Esophagus squamous epithelium (tissue), 5 donors: ENCODE measurements around the gene H2BW2. TPM values are rescaled to one million over a fixed set of nuclear protein-coding genes. Genes with fewer than 3 reads are reported as not detected.

Experiments used
- DNase-seq: peaks from one replicate; lab custom pipeline; 2025; lab: John Stamatoyannopoulos, UW
- H3K27ac ChIP-seq, 4 donors: fragments of 200-600 bp; sonication (generic); one replicate each; pipeline ENCODE4 v1.5.1; 2016 to 2019; ENCODE audit warnings: mild to moderate bottlenecking in 1 of 4
- H3K27me3 ChIP-seq, 4 donors: fragments of 200-600 bp; sonication (generic); 1 replicate in 3 of 4; 2 replicates in 1 of 4; pipeline versions ENCODE4 v1.5.1 to v1.6.0; 2017 to 2021; ENCODE audit warnings: antibody characterized with exemption in 1 of 4
- H3K36me3 ChIP-seq, 3 donors: fragments of 200-600 bp; sonication (generic); one replicate each; pipeline ENCODE4 v1.5.1; 2016 to 2019
- H3K4me1 ChIP-seq, 3 donors: fragments of 200-600 bp; sonication (generic); one replicate each; pipeline ENCODE4 v1.5.1; 2017 to 2019
- H3K4me3 ChIP-seq, 4 donors: fragments of 200-600 bp; sonication (generic); 1 replicate in 3 of 4; 2 replicates in 1 of 4; pipeline ENCODE4 v1.5.1; 2016 to 2019; ENCODE audit warnings: mild to moderate bottlenecking in 2 of 4, moderate library complexity in 1 of 4
- H3K9me3 ChIP-seq, 3 donors: fragments of 200-600 bp; sonication (generic); one replicate each; pipeline ENCODE4 v1.5.1; 2016 to 2019
- CTCF ChIP-seq, 6 experiments: fragments of 450-650 bp in 4 of 6; fragments of 200-600 bp in 2 of 6; sonication (generic) in 2 of 6; IDR thresholded peaks; one replicate each; pipeline ENCODE4 v1.5.1; 2016 to 2019; ENCODE audit warnings: antibody characterized with exemption in 6 of 6, mild to moderate bottlenecking in 4 of 6, moderate library complexity in 4 of 6
- POLR2A ChIP-seq, 4 donors: fragments of 450-650 bp; IDR thresholded peaks; one replicate each; pipeline ENCODE4 v1.6.1; 2017; ENCODE audit warnings: antibody characterized with exemption in 4 of 4, mild to moderate bottlenecking in 4 of 4, moderate library complexity in 3 of 4
- WGBS, 2 donors: methylation state at CpG; one replicate each; pipeline ENCODE4 v1.1.5; 2018; 5-methylcytosine and 5-hydroxymethylcytosine counted together
- intact Hi-C: fragments of 100-400 bp; cut with DNase I; formaldehyde crosslinking; loops from one replicate; pipeline ENCODE4 v1.15.0; 2022
- total RNA-seq, 4 donors: library from RNA; depleted of rRNA; stranded (reverse); fragments of >200 nt; gene quantifications; one replicate each; pipeline ENCODE4 v1.1.0, GENCODE V29; 2016
- donor health status: DM: yes; HTN: yes; CAD: no.

The H2BW2 gene
- total RNA-seq, 4 donors from 2014 or later: not detected

GRCh38 chrX:104084063-104084462 is 44.3 kb downstream of the H2BW2 start:
- no peaks in the 10 kb centered on the region for H3K4me1 ChIP-seq
- no peaks in the 10 kb centered on the region for H3K36me3 ChIP-seq
- H3K4me3 ChIP-seq: no peak overlapping the region
- no peaks in the 10 kb centered on the region for H3K27me3 ChIP-seq
- 40% methylated on average over 1 of the region's 4 CpGs; no CpG with 5 or more reads in 1 of the 2 donors for WGBS, 2 donors
- no peak overlapping the region for H3K27ac ChIP-seq
- no peaks in the 10 kb centered on the region for H3K9me3 ChIP-seq
- TF ChIP-seq CTCF (IDR thresholded peaks at IDR 0.05): no peak
- no peak for TF ChIP-seq POLR2A (IDR thresholded peaks at IDR 0.05)
- no peak for DNase-seq
- intact Hi-C loops: no loop called here

DNA sequence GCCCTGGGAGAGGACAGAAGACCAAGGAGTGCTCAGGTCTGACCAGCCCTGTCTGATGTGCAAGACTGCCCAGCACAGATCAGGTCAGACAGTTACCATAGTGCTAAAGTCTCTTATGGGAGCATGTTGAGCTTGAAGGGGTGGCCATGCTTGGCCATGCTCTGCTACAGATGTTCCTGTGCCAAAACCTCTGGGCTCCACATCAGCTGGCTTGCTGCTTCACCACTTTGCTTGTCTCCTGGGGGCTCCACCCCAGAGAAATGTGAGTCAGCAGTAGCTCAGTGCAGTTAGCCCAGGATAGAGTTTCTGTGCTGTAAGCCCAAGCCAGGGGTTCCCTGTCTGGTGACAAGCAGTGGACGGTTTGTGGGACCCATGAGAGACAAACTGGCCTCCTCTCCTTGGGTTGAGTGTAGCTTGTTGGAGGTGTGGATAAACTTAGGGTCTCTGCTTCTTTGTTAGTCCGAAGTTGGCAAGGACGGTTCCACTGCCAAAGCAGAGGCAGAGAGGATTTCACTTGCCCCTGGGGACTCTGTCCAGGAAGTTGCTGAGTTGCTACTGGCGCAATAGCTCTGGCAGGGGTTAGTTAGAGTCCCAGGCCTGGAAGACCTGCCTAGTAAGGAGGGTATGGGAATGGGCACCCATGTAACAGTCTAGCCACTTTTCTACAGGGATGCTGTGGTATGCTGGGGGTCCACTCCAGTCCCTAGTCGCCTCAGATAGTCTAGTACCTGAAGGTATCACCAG is 45.0 kb downstream of the H2BW2 start:
- Histone ChIP-seq H3K9me3 (no peaks in the 10 kb centered on the region), H3K4me3 (no peak overlapping the region), H3K36me3 (no peaks in the 10 kb centered on the region), H3K27ac (no peak overlapping the region), H3K4me1 (no peaks in the 10 kb centered on the region), H3K27me3 (no peaks in the 10 kb centered on the region)
- WGBS, 2 donors: no CpG with 5 or more reads among the region's 5 CpGs
- intact Hi-C loops: no loop called here
- TF ChIP-seq CTCF (IDR thresholded peaks at IDR 0.05): no peak
- TF ChIP-seq POLR2A (IDR thresholded peaks at IDR 0.05): no peak
- DNase-seq: no peak

- no CpG with 5 or more reads among the region's 7 CpGs for WGBS, 2 donors
Observed at GRCh38 chrX:104085477-104085876, 45.7 kb downstream of the H2BW2 start.

DNA sequence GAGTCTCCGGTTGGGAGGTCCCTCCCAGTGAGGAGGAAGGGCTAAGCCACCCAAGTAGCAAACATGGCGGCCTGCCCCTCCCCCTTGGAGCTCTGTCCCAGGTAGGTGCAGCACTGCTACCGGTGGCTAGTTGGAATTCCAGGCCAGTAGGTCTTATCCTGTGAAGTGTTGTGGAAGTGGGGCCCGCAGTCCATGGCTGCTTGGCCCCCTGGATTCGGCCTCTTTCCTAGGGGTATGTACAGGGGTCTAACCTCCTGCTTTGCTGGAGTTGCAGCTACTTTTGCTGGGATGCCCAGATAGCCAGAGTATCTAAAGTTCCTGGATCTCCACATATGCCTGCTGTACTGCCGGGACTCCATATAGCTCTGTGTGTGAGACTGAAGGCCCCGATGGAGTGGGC is 46.2 kb downstream of the H2BW2 start:
- DNase-seq: no peak
- peaks cover 0 to 2% (median 0%) of the 10 kb centered on the region in 4 donors for H3K27me3 ChIP-seq
- H3K4me3 ChIP-seq: no peak overlapping the region

More at GRCh38 chrX:104085477-104085876, 45.7 kb downstream of the H2BW2 start:
- intact Hi-C loops: no loop called here
- no peaks in the 10 kb centered on the region for H3K36me3 ChIP-seq
- H3K27me3 ChIP-seq: no peaks in the 10 kb centered on the region
- H3K27ac ChIP-seq: no peak overlapping the region
- H3K4me1 ChIP-seq: no peaks in the 10 kb centered on the region
- no peak for DNase-seq
- TF ChIP-seq POLR2A (IDR thresholded peaks at IDR 0.05) (no peak), CTCF (IDR thresholded peaks at IDR 0.05) (no peak)
- H3K4me3 ChIP-seq: no peak overlapping the region
- H3K9me3 ChIP-seq: no peaks in the 10 kb centered on the region

More for the DNA sequence above, 46.2 kb downstream of the H2BW2 start:
- TF ChIP-seq CTCF (IDR thresholded peaks at IDR 0.05) (no peak), POLR2A (IDR thresholded peaks at IDR 0.05) (no peak)
- Histone ChIP-seq H3K9me3 (no peaks in the 10 kb centered on the region), H3K4me1 (no peaks in the 10 kb centered on the region), H3K36me3 (no peaks in the 10 kb centered on the region), H3K27ac (no peak overlapping the region)
- WGBS, 2 donors: 83 to 100% methylated on average over 2 of the region's 7 CpGs
- intact Hi-C loops: no loop called here

Other genes with a start within 250 kb of the H2BW2 start
- 1 to 10 TPM in 1 of 4 donors, under 1 TPM in 2, not detected in 1; 0.23 to 3.8 (median 0.35) TPM for gene RAB9B, start 207.7 kb upstream of the H2BW2 start, total RNA-seq
- gene TMSB15B, start 77.3 kb upstream of the H2BW2 start, total RNA-seq: 1 to 10 TPM in 2 of 4 donors, under 1 TPM in 2; 0.15 to 2.1 (median 1.0) TPM
- gene H2BW1, start 26.2 kb upstream of the H2BW2 start, total RNA-seq: not detected
- gene TMSB15C, start 36.3 kb downstream of the H2BW2 start, total RNA-seq: 1 to 10 TPM in 1 of 4 donors, under 1 TPM in 3; 0.35 to 1.7 (median 0.63) TPM
- 1 to 10 TPM in 1 of 4 donors, under 1 TPM in 2, not detected in 1; 0.22 to 2.3 (median 0.73) TPM for gene ZCCHC18, start 72.6 kb downstream of the H2BW2 start, total RNA-seq
- gene SLC25A53, start 117.1 kb downstream of the H2BW2 start, total RNA-seq: 10 to 100 TPM in 1 of 4 donors, 1 to 10 TPM in 3; 1.7 to 19.5 (median 5.0) TPM
- gene FAM199X, start 126.5 kb downstream of the H2BW2 start, total RNA-seq: 10 to 100 TPM in 3 of 4 donors, 1 to 10 TPM in 1; 9.5 to 16.6 (median 15.1) TPM
- not detected for gene ESX1, start 215.0 kb downstream of the H2BW2 start, total RNA-seq